IMR-90 (cell line): ENCODE measurements around the gene TPO. TPM values are rescaled to one million over a fixed set of nuclear protein-coding genes. Genes with fewer than 3 reads are reported as not detected.

Source experiments
- ATAC-seq: fragments of 200-7000 bp; cut with Tn5 transposase; 2 replicates; pipeline ENCODE4 v1.9.1; 2020; ENCODE audit warnings: low read depth, mild to moderate bottlenecking, moderate library complexity
- BruUV-seq: library from RNA; stranded (reverse); fragments of 400-500 nt; replicated peaks from 2 replicates; lab custom pipeline; 2021; lab: Mats Ljungman, UMichigan
- CTCF ChIA-PET: fragments of 300-600 bp; formaldehyde crosslinking; extraction: SDS; loops from one replicate; lab custom pipeline; 2021; ENCODE audit warnings: antibody characterized with exemption; lab: Yijun Ruan, JAX
- POLR2A ChIA-PET: fragments of 300-600 bp; sonication (Branson Sonifier 250); formaldehyde crosslinking; loops from one replicate; lab custom pipeline; 2022; ENCODE audit warnings: antibody characterized with exemption; ENCODE audit not compliant: unreplicated experiment; lab: Charles Lee
- DNase-seq: peaks from one replicate; pipeline ENCODE4 v3.0.0; 2013
- H2AFZ ChIP-seq: replicated peaks from 2 replicates; pipeline ENCODE3; 2013; ENCODE audit warnings: low read length, mild to moderate bottlenecking; ENCODE audit not compliant: poor library complexity
- H2AK5ac ChIP-seq: 2 replicates; pipeline ENCODE4 v1.6.1; 2013; ENCODE audit warnings: low read depth, low read length, inconsistent platforms
- H2AK9ac ChIP-seq: replicated peaks from 2 replicates; pipeline ENCODE3; 2013; ENCODE audit warnings: mild to moderate bottlenecking, low read depth, low read length, moderate library complexity; ENCODE audit not compliant: poor library complexity
- H2BK120ac ChIP-seq: 2 replicates; pipeline ENCODE4 v1.6.1; 2013; ENCODE audit warnings: low read depth, low read length, inconsistent platforms
- H2BK15ac ChIP-seq: 3 replicates; pipeline ENCODE4 v1.6.1; 2013; ENCODE audit warnings: low read depth, low read length, inconsistent platforms
- H2BK20ac ChIP-seq: 2 replicates; pipeline ENCODE4 v1.6.1; 2013; ENCODE audit warnings: low read depth, mild to moderate bottlenecking, inconsistent platforms, low read length, moderate library complexity
- H2BK5ac ChIP-seq: 2 replicates; pipeline ENCODE4 v1.6.1; 2013; ENCODE audit warnings: mild to moderate bottlenecking, low read depth, low read length, inconsistent platforms; ENCODE audit not compliant: poor library complexity, severe bottlenecking
- H3K14ac ChIP-seq: replicated peaks from 2 replicates; pipeline ENCODE4 v1.6.1; 2013; ENCODE audit warnings: low read depth, low read length, inconsistent platforms
- H3K18ac ChIP-seq: 2 replicates; pipeline ENCODE4 v1.6.1; 2013; ENCODE audit warnings: low read depth, low read length, control low read depth
- H3K23ac ChIP-seq: 2 replicates; pipeline ENCODE4 v1.6.1; 2013; ENCODE audit warnings: low read depth, low read length, inconsistent platforms
- H3K27ac ChIP-seq: 2 replicates; pipeline ENCODE4 v1.5.1; 2013; ENCODE audit warnings: mild to moderate bottlenecking, control low read depth, low read length; ENCODE audit not compliant: insufficient read depth
- H3K27me3 ChIP-seq: 2 replicates; pipeline ENCODE4 v1.6.1; 2013; ENCODE audit warnings: low read length; ENCODE audit not compliant: control insufficient read depth, insufficient read depth
- H3K36me3 ChIP-seq: 2 replicates; pipeline ENCODE4 v1.6.1; 2013; ENCODE audit warnings: low read length, mixed read lengths; ENCODE audit not compliant: control insufficient read depth, insufficient read depth
- H3K4ac ChIP-seq: 2 replicates; pipeline ENCODE4 v1.6.1; 2013; ENCODE audit warnings: low read depth, low read length, inconsistent platforms
- H3K4me1 ChIP-seq: 2 replicates; pipeline ENCODE4 v1.6.1; 2013; ENCODE audit warnings: low read length, mixed read lengths; ENCODE audit not compliant: control insufficient read depth, insufficient read depth
- H3K4me2 ChIP-seq: 2 replicates; pipeline ENCODE4 v1.6.1; 2013; ENCODE audit warnings: low read depth, mild to moderate bottlenecking, control low read depth, low read length, moderate library complexity
- H3K4me3 ChIP-seq: 2 replicates; pipeline ENCODE4 v1.5.1; 2013; ENCODE audit warnings: low read depth, mild to moderate bottlenecking, control low read depth, low read length, moderate library complexity; ENCODE audit not compliant: insufficient read depth
- H3K56ac ChIP-seq: 2 replicates; pipeline ENCODE4 v1.6.1; 2013; ENCODE audit warnings: low read length, inconsistent platforms; ENCODE audit not compliant: insufficient read depth; ENCODE audit errors: extremely low read depth
- H3K79me1 ChIP-seq, 2 experiments: 2 replicates each; pipeline ENCODE4 v1.6.1; 2013; ENCODE audit warnings: low read length in 2 of 2, inconsistent platforms in 1 of 2, low read depth in 1 of 2
- H3K9ac ChIP-seq: 2 replicates; pipeline ENCODE4 v1.6.1; 2013; ENCODE audit warnings: low read depth, low read length, control low read depth
- H3K9me1 ChIP-seq: 2 replicates; pipeline ENCODE4 v1.6.1; 2013; ENCODE audit warnings: low read length, inconsistent platforms; ENCODE audit not compliant: insufficient read depth
- H3K9me3 ChIP-seq: 2 replicates; pipeline ENCODE4 v1.6.1; 2013; ENCODE audit warnings: low read length; ENCODE audit not compliant: control insufficient read depth, insufficient read depth
- H4K20me1 ChIP-seq: 2 replicates; pipeline ENCODE4 v1.6.1; 2013; ENCODE audit warnings: low read length, inconsistent platforms; ENCODE audit not compliant: insufficient read depth
- H4K5ac ChIP-seq: 2 replicates; pipeline ENCODE4 v1.6.1; 2013; ENCODE audit warnings: mild to moderate bottlenecking, low read depth, low read length, control low read depth
- H4K8ac ChIP-seq, 2 experiments: 2 replicates each; pipeline ENCODE4 v1.6.1; 2013; ENCODE audit warnings: low read depth in 2 of 2, low read length in 2 of 2, control low read depth in 1 of 2, inconsistent platforms in 1 of 2
- H4K91ac ChIP-seq: 2 replicates; pipeline ENCODE4 v1.6.1; 2013; ENCODE audit warnings: low read depth, low read length, inconsistent platforms; ENCODE audit not compliant: insufficient read depth
- CEBPB ChIP-seq: IDR thresholded peaks from 2 replicates; pipeline ENCODE4 v1.6.1; 2012; ENCODE audit warnings: low read depth, low read length, improper control_type of control experiment
- CHD1 ChIP-seq: IDR thresholded peaks from 2 replicates; pipeline ENCODE4 v1.6.1; 2012; ENCODE audit warnings: low read depth, low read length, improper control_type of control experiment
- ELK1 ChIP-seq: fragments of 150-350 bp; IDR thresholded peaks from 2 replicates; pipeline ENCODE4 v1.6.1; 2016; ENCODE audit warnings: low read depth, mild to moderate bottlenecking, low read length, moderate library complexity, borderline replicate concordance
- FOS ChIP-seq: fragments of 150-350 bp; IDR thresholded peaks from 2 replicates; pipeline ENCODE4 v1.6.1; 2016; ENCODE audit warnings: low read depth, low read length
- MAZ ChIP-seq: IDR thresholded peaks from 2 replicates; pipeline ENCODE4 v1.6.1; 2012; ENCODE audit warnings: low read depth, mild to moderate bottlenecking, low read length, improper control_type of control experiment, moderate library complexity, borderline replicate concordance
- MXI1 ChIP-seq: IDR thresholded peaks from 2 replicates; pipeline ENCODE4 v1.6.1; 2012; ENCODE audit warnings: low read depth, mild to moderate bottlenecking, low read length, moderate library complexity, borderline replicate concordance
- NFE2L2 ChIP-seq: fragments of 150-350 bp; IDR thresholded peaks from 2 replicates; pipeline ENCODE4 v1.6.1; 2016; ENCODE audit warnings: low read depth, mild to moderate bottlenecking, low read length
- RFX5 ChIP-seq: IDR thresholded peaks from 2 replicates; pipeline ENCODE4 v1.8.0; 2012; ENCODE audit warnings: low read depth, mild to moderate bottlenecking, low read length, moderate library complexity
- WGBS, 2 experiments: methylation state at CpG; one replicate each; pipeline versions ENCODE4 v1.1.5 to v1.1.7; 2013; ENCODE audit warnings: missing lambda C conversion rate in 2 of 2; ENCODE audit not compliant: insufficient read length in 1 of 2; ENCODE audit errors: extremely low coverage in 2 of 2; 5-methylcytosine and 5-hydroxymethylcytosine counted together
- dilution Hi-C: fragments of 300-500 bp; cut with HindIII; formaldehyde crosslinking; loops from one replicate; pipeline ENCODE4 v1.14.3; 2018; ENCODE audit warnings: low sequenced_read_pairs; ENCODE audit not compliant: unreplicated experiment
- in situ Hi-C: fragments of 300-500 bp; cut with MboI; formaldehyde crosslinking; loops from 3 replicates; pipeline ENCODE4 v1.14.3; 2019; ENCODE audit warnings: low sequenced_read_pairs, inconsistent platforms, mixed read lengths
- intact Hi-C: fragments of 100-400 bp; cut with micrococcal nuclease; formaldehyde crosslinking; loops from 2 replicates; pipeline ENCODE4 v1.10.0; 2022
- polyA plus RNA-seq, 3 experiments: library from polyadenylated mRNA; depleted of rRNA; stranded (reverse); fragments of >200 nt; gene quantifications; 2 replicates each; pipeline ENCODE4 v1.2.3, GENCODE V29; 2012; ENCODE audit warnings: low replicate concordance in 1 of 3
- total RNA-seq: library from RNA; depleted of rRNA; stranded (reverse); fragments of >200 nt; gene quantifications from 2 replicates; pipeline ENCODE4 v1.2.3, GENCODE V29; 2012
- TF ChIP-seq, protein P1 (sequence below): conservative IDR thresholded peaks from 2 replicates; pipeline ENCODE4 v1.5.1; 2012; ENCODE audit warnings: mild to moderate bottlenecking, low read depth, low read length, improper control_type of control experiment

Gene TPO
- total and polyA plus RNA-seq, 2 of the 4 experiments (the other 2 are of a cell fraction), result not detected

- no peak for DNase-seq
- H4K91ac ChIP-seq, result no peak overlapping the region
- no peak overlapping the region for H3K4me2 ChIP-seq
- H3K14ac ChIP-seq, result no peak overlapping the region
- H3K27ac ChIP-seq, result no peak overlapping the region
- CTCF ChIA-PET, result no interaction called here
- no peak overlapping the region for H3K56ac ChIP-seq
- dilution Hi-C loops, result no loop called here
- no peak overlapping the region for H2BK120ac ChIP-seq
- peaks cover 31% of the 10 kb centered on the region for H3K9me3 ChIP-seq
- no peaks in the 10 kb centered on the region for H3K4me1 ChIP-seq
- H2BK5ac ChIP-seq, result no peak overlapping the region
- H4K5ac ChIP-seq, result no peak overlapping the region
- H2AK9ac ChIP-seq, result no peak overlapping the region
- intact Hi-C loops, result no loop called here
- H3K18ac ChIP-seq, result no peak overlapping the region
- H3K4ac ChIP-seq, result no peak overlapping the region
- no peaks in the 10 kb centered on the region for H3K79me1 ChIP-seq
- H3K9me1 ChIP-seq, result no peaks in the 10 kb centered on the region
- H4K20me1 ChIP-seq, result no peaks in the 10 kb centered on the region
- POLR2A ChIA-PET, result no interaction called here
- no peaks in the 10 kb centered on the region for H3K36me3 ChIP-seq
- no peak overlapping the region for H3K9ac ChIP-seq
- no peaks in the 10 kb centered on the region for H3K27me3 ChIP-seq
- no peak overlapping the region for H2BK15ac ChIP-seq
- ATAC-seq, result no peak
- no peak overlapping the region for H2AFZ ChIP-seq
- H3K4me3 ChIP-seq, result no peak overlapping the region
- H3K23ac ChIP-seq, result no peak overlapping the region
- TF ChIP-seq NFE2L2 (no peak), CHD1 (no peak), CEBPB (no peak), RFX5 (no peak), MAZ (no peak), ELK1 (no peak), FOS (no peak), MXI1 (no peak)
- TF ChIP-seq, protein P1, sequence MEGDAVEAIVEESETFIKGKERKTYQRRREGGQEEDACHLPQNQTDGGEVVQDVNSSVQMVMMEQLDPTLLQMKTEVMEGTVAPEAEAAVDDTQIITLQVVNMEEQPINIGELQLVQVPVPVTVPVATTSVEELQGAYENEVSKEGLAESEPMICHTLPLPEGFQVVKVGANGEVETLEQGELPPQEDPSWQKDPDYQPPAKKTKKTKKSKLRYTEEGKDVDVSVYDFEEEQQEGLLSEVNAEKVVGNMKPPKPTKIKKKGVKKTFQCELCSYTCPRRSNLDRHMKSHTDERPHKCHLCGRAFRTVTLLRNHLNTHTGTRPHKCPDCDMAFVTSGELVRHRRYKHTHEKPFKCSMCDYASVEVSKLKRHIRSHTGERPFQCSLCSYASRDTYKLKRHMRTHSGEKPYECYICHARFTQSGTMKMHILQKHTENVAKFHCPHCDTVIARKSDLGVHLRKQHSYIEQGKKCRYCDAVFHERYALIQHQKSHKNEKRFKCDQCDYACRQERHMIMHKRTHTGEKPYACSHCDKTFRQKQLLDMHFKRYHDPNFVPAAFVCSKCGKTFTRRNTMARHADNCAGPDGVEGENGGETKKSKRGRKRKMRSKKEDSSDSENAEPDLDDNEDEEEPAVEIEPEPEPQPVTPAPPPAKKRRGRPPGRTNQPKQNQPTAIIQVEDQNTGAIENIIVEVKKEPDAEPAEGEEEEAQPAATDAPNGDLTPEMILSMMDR, result no peak
- no CpG with 5 or more reads among the region's 2 CpGs for WGBS, 2 experiments
- H2AK5ac ChIP-seq, result no peak overlapping the region
- in situ Hi-C loops, result no loop called here
- BruUV-seq, result no TSS peak
- no peak overlapping the region for H2BK20ac ChIP-seq
- no peak overlapping the region for H4K8ac ChIP-seq
Observed at GRCh38 chr2:1432726-1433125, 19.5 kb downstream of the TPO start.
